ENCODE data around the gene KLRC4.
"Not testable (repeated sequence)": the region's sequence is repeated elsewhere in the genome, so short reads cannot be mapped to it uniquely, and the experiment has no call there.

The KLRC4 gene

DNA sequence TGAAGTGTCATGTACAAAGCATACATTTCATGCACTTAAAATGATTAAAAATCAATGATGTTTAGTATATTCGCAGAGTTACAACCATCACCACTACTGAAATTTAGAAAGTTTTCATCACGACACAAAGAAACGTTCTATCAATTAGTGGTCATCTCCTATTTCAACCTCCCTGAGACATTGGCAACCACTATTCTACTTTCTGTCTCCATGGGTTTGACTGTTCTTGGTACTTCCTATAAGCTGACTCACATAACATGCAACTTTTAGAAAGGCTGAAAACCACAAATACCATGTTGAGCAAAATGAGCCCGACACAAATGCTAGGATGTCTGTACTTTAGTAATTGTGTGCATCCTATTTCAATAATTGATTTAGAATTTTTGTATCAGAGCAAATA is 21.1 kb upstream of the KLRC4 start:
- not testable (repeated sequence) for DNase-seq (ENCODE audit: low spot score)

DNA sequence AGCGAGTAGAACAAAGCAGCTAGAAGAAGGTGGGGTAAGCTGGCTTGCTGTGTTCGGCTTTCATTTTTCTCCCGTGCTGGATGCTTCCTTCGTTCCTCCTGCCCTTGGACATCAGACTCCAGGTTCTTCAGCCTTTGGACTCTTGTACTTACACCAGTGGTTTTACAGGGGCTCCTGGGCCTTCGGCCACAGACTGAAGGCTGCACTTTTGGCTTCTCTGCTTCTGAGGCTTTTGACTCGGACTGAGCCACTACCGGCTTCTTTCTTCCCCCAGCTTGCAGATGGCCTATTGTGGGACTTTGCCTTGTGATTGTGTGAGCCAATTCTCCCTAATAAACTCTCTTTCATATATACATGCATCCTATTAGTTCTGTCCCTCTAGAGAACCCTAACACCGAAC is 16.4 kb upstream of the KLRC4 start:
- DNase-seq (ENCODE audit: low spot score) = not testable (repeated sequence)

DNA sequence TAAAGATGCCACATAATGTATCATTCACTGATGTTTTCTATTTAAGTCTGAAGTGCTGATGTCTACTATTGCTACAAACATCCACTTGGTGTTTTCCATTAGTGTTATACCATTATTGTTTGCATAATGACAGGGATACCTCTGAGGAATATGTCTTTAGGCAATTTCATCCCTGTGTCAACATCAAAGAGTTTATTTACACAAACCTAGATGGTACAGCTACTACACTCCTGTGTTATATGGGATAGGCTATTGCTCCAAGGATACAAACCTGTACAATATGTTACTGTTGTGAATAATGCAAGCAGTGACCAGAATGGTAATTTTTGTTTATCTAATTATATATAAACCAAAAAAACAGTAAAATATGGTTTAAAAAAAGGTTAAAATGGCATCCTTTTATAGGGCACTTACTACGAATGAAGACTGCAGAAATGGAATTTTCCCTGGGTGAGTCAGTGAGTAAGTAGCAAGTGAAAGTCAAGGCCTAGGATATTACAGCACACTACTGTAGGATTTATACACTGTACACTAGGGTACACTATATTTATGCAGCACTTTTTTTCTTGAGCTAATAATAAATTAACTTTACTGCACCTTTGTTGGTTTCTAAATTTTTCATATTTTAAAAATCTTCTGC is 14.8 kb upstream of the KLRC4 start:
- DNase-seq (ENCODE audit: low spot score) = not testable (repeated sequence)

DNA sequence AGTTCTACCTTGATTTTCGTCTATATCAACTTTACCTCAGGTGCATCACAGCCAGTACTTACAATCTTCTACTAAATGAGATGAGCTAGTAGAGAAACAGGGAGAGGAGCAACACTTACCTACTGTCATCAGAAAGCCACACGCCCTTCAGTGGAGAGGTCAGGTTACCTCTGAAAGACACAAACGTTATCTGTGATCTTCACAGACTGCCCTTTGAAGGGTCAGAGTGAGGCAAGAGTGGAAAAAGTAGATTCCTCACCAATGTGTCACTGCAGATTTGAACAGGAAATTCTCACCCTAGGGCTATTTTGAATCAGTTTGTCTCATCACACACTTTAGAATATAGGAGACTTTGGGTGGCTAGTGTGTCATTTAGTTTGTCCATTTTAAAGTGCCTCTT is 12.6 kb upstream of the KLRC4 start:
- DNase-seq (ENCODE audit: low spot score) = not testable (repeated sequence)

DNA sequence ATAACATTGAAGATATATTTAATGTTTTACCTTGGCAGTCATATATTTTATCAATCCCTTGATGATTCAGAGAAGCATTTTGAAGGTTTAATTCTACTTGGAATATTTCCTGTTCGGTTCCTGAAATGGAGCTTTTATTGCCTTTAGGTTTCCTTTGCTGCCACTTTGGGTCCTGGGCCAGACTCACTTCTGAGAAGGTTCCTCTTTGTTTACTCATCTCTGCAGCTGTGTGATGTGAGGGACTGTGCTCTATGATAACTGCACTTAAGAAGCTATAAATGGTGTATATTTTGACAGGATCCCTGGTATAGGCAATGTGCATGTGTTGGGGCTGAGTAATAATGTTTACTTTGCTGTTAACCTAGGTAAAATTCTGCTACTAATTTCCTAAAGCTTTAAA is 10.8 kb upstream of the KLRC4 start, which contains the start of gene KLRC3:
KLRC3 (minus strand) TSS at position 262 of the 400 bp plus-strand sequence; CDS start at position 217, 45 bp downstream.
- not testable (repeated sequence) for DNase-seq (ENCODE audit: low spot score)

DNA sequence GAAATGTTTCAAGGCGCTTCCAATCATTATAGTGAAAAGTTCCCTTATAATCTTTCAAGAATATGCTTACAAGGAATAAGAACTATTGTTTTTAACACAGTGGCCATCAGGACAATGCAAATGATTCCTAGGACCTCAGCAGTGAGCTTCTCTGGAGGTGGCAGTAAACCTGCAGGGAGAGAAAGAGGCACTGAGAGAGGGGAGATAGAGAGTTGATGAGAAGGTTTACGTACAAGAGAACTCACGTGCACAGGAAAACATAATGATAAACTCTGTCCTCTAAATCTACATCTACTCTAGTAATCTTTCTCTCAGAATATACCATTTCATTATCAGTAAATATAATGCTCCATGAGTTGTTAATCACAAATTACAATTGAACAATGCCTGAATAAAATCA is 715 bp downstream of the KLRC4 start:
- DNase-seq (ENCODE audit: low spot score) = no peak
- TF ChIP-seq, protein P1, sequence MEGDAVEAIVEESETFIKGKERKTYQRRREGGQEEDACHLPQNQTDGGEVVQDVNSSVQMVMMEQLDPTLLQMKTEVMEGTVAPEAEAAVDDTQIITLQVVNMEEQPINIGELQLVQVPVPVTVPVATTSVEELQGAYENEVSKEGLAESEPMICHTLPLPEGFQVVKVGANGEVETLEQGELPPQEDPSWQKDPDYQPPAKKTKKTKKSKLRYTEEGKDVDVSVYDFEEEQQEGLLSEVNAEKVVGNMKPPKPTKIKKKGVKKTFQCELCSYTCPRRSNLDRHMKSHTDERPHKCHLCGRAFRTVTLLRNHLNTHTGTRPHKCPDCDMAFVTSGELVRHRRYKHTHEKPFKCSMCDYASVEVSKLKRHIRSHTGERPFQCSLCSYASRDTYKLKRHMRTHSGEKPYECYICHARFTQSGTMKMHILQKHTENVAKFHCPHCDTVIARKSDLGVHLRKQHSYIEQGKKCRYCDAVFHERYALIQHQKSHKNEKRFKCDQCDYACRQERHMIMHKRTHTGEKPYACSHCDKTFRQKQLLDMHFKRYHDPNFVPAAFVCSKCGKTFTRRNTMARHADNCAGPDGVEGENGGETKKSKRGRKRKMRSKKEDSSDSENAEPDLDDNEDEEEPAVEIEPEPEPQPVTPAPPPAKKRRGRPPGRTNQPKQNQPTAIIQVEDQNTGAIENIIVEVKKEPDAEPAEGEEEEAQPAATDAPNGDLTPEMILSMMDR (IDR thresholded peaks at IDR 0.05; ENCODE audit: extremely low read depth, missing control alignments) = no peak

DNA sequence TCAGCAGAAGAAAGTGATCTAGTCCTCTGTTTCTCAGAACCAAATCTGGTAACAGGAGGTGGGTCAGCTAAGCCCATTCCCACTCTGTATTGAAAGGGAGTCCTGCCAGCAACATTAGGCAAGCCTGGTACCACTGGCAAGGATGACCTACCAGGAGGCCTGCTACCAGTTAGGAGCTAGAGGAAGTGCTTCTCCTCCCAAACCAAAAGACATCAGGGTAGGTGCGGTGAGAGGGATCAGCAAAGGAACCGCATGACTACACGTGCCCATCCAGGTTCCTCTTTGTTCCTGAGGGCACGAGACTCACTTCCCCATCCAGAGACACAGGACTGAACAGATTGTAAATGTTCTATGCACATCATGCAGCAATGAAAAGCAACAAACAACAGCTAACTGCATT is 2.8 kb downstream of the KLRC4 start:
- TF ChIP-seq, protein P1 (IDR thresholded peaks at IDR 0.05; ENCODE audit: extremely low read depth, missing control alignments) = no peak
- DNase-seq (ENCODE audit: low spot score) = no peak

DNA sequence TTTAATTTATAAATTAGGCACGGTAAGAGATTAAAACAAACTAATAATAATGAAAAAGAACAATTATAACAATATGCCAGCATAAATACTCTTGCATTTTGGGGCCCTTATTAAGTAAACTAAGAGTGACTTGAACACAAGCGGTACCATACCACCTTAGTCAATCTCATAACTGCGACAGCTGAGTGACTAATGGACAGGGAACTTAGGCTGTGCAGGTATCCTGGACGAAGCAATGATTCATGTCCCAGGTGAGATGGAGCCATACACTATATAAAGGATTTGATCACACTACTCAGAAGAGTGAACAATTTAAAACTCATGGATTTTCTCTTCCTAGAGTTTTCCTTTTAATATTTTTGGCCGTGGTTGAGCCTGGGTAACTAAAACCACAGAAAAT is 4.3 kb downstream of the KLRC4 start:
- DNase-seq (ENCODE audit: low spot score) = no peak
- TF ChIP-seq, protein P1 (IDR thresholded peaks at IDR 0.05; ENCODE audit: extremely low read depth, missing control alignments) = no peak

DNA sequence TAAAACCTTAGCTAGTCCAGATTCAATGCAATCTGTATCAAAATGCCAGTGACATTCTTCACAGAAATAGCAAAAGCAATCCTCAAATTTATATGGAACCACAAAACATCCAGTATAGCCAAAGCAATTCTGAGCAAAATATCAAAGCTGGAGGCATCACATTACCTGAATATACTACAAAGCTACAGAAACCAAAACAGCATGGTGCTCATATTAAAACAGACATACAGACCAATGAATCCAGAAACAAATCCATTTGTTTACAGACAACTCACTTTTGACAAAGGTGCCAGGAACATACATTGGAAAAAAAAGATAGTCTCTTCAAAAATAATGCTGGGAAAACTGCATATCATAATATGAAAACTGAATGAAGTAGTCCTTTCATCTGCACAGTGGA is 4.8 kb downstream of the KLRC4 start:
- TF ChIP-seq, protein P1 (IDR thresholded peaks at IDR 0.05; ENCODE audit: extremely low read depth, missing control alignments) = no peak
- DNase-seq (ENCODE audit: low spot score) = no peak

DNA sequence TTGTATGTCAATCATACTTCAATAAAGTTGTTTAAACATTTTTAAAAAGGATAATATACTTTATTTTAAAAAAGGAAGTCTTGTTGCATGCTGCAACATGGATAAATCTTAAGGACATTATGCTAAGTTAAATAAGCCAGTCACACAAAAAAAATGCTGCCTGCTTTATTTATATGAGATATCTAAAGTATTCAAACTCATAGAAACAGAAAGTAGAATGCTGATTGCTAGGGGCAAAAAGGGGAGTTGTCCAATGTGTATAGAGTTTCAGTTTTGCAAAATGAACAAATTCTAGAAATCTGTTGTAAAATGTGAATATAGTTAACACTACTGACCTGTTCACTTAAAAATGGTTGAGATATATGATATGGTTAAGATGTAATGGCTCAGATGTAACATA is 8.7 kb downstream of the KLRC4 start:
- DNase-seq (ENCODE audit: low spot score) = no peak
- TF ChIP-seq, protein P1 (IDR thresholded peaks at IDR 0.05; ENCODE audit: extremely low read depth, missing control alignments) = no peak
